ENCODE data around the gene PDIA4.

Gene PDIA4

DNA sequence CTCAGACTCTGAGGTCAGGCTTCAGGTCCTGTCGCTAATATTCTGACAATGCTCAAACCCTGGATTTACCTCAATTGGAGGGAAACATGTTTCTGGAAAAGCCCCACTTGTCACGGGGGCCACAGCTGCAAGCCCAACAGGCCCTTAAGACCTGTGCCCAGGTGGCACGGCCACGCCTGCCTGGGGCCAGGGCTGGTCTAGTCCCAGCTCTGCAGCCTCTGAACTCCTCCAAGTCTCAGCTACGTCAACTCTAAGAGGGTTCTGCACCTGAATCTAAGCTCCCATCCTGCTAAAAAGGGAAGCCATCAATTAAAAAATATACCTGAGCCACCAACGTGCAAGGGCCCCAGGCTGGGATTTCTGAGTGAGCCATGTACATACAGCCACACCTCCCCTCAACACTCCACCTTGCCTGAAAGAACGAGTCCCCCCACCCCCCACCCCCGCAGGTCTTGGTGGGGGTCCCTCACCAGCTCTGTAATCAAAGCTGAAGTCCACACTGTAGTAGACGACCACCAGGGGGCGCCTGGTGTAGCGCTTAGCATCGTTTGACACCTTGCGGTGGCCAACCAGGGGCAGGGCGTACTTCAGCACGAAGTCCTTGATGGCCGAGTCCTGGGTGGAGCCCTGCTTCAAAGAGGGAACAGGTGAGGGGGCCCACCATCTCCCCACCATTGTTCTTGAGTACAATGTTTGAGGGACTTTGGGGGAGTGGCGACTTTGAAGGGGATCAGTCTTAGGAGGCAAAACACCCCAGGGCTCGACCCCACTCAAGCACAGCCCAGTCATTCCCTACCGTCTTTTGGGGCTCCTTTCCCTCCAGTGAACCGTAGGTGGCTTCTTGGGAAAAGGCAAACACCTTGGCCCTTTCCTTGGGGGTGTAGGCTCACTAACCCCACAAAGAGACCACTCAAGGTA lies 22.6 kb downstream of the PDIA4 start:
- no peak for TF ChIP-seq JUND (IDR thresholded peaks at IDR 0.05; ENCODE audit: low read depth)
- DNase-seq (ENCODE audit: low read depth in 1 of 2, low spot score in 1 of 2): peak in 1 of 2 experiments; percentile 62
- in situ Hi-C loops (cut with HindIII; ENCODE audit: low pct_unique_long_range_greater_than_20kb, low sequenced_read_pairs): no loop called here

DNA sequence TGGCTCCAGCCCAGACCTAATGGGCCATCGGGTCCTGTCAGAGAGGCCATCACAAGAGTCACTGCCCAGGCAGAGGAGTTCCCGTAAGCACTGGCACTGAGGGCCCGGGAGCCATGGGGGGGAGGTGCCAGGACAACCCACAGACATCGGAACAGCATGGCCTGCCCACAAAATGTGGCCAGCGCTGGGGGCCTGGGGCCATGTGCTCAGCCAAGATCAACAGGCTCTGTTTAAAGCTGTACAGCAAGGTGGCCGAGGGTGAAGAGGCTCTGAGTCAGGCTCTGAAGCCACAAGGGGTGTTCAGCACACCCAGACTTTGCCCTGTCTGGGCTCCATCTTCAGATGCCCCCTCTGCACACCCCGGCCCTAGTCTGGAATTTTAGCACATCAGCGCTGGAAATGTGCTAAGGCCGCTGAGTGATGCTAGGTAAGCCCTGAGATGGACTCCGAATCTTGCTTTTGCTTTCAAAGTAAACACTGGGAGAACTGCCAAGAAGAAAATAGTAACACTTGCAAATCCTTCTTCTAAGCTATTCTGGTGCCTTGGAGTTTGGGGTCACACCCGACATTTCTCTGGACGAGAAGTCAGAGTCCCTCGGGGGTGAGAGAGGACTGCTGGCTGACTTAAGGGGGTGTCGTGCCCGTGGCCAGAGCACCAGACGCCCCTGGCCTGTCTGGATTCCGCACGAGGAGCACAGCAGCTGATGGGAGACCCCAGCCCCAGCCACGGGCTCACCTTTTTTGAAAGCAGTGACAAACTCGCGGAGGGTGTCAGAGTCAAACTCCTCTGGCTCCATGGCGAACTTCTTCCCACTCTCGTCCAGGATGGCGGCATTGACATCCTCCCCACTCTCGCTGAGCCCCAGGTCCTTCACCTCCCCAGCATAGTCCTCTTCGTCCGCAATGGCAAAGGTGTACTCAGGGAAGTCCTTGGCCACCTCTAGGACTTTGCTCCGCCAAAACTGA lies 23.6 kb downstream of the PDIA4 start:
- in situ Hi-C loops (cut with HindIII; ENCODE audit: low pct_unique_long_range_greater_than_20kb, low sequenced_read_pairs): no loop called here
- DNase-seq (ENCODE audit: low read depth in 1 of 2, low spot score in 1 of 2): no peak
- TF ChIP-seq JUND (IDR thresholded peaks at IDR 0.05; ENCODE audit: low read depth): no peak

DNA sequence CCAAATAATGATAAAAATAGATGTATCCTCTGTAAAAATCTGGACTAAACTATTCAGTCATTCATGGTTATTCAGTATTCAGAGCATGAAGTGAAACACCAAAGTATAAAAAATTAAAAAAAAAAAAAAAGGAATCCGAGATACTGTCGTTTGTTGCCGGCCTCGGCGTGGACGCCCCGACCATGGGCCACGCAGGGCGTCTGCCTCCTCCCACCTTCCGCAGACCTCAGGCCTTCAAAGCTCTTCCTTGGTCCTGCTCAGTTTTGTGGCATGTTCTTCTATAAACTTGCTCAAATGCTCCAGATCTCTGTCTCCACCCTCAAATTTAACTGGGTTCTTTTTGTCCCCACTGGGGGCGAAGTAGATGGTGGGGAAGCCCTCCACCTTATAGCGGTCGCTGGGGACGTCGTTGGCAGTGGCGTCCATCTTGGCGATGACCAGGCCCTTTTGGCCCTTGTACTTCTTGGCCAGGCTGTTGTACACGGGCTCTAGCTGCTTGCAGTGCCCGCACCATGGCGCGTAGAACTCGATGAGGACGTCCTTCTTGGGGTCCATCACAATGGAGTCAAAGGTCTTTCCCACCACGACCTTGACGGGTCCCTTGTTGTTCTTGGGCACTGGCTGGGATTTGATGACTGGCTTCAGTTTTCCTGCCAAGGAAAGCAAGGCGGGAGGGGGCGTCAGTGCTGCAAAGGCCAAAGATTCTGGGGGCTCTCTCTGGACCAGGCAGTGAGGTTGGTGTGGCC lies 24.6 kb downstream of the PDIA4 start:
- no peak for DNase-seq (ENCODE audit: low read depth in 1 of 2, low spot score in 1 of 2)
- in situ Hi-C loops (cut with HindIII; ENCODE audit: low pct_unique_long_range_greater_than_20kb, low sequenced_read_pairs): no loop called here
- TF ChIP-seq JUND (IDR thresholded peaks at IDR 0.05; ENCODE audit: low read depth): no peak

DNA sequence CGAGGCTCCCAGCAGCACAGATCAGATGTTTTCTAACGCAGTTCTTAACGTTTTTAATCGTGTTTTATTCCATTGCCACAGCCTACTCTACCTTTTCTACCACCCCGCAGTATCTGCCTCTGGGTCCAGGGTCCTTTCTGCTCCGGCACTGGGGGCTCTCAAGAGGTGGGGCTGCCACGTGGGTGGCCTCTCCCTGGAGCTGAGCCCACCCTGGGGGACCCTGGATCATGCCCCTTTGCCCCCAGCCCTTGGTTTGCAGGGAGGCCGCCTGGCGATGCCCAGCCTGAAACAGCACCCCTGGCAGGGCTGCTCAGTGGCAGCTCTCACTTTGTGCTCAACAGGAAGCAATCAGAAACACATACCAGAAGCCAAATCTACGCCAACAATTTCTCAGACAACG lies 25.3 kb downstream of the PDIA4 start:
- no peak for TF ChIP-seq JUND (IDR thresholded peaks at IDR 0.05; ENCODE audit: low read depth)
- no peak for DNase-seq (ENCODE audit: low read depth in 1 of 2, low spot score in 1 of 2)
- in situ Hi-C loops (cut with HindIII; ENCODE audit: low pct_unique_long_range_greater_than_20kb, low sequenced_read_pairs): no loop called here

DNA sequence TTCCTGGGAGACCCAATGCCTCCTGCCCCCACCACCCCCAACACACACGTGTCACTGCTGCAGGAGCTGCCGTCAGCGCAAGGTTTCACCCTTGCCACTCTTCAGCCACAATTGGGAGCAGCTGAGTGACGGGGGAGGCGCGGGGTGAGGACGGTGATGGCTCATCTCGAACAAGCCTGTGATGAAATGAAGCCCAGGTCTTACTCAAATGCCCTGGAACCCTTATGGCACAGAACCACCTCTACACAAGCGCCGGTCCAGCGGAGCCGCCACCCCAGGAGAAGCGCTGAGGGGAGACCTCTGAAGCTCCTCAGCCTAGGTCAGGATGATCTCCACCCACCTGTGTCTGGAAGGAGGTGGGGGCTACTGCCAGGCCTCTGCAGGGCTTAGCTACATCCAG lies 25.7 kb downstream of the PDIA4 start:
- no peak for TF ChIP-seq JUND (IDR thresholded peaks at IDR 0.05; ENCODE audit: low read depth)
- no peak for DNase-seq (ENCODE audit: low read depth in 1 of 2, low spot score in 1 of 2)
- in situ Hi-C loops (cut with HindIII; ENCODE audit: low pct_unique_long_range_greater_than_20kb, low sequenced_read_pairs): no loop called here

DNA sequence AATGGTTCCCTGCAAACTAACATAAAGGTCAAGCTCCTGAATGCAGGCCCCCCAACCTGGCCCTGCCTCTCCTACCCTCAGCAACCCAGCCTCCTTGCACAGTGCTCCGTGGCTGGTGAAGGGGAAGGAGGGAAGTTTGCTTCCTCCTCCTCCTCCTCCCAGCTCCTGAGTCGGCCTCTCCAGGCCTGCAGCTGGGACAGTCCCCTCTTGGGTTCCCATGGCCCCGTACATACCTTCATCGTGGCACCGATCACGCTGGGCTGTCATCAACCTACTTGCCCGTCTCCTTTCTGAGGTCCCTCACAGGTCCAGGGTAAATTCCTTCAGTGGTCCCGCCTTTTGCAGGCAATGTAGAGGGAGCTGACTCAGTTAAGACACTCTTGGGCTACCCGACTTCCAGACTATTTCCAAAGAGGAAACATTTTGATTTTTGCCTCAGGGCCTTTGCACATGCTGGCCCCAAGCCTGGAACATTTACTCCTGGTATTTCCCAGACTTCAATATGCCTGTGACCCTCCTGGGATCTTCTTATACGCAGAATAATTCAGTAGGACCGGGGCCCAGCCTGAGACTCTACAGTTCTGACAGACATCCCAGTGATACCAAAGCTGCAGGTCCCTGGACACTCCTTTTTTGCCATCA lies 26.8 kb downstream of the PDIA4 start:
- TF ChIP-seq JUND (IDR thresholded peaks at IDR 0.05; ENCODE audit: low read depth): no peak
- no peak for DNase-seq (ENCODE audit: low read depth in 1 of 2, low spot score in 1 of 2)
- in situ Hi-C loops (cut with HindIII; ENCODE audit: low pct_unique_long_range_greater_than_20kb, low sequenced_read_pairs): no loop called here

DNA sequence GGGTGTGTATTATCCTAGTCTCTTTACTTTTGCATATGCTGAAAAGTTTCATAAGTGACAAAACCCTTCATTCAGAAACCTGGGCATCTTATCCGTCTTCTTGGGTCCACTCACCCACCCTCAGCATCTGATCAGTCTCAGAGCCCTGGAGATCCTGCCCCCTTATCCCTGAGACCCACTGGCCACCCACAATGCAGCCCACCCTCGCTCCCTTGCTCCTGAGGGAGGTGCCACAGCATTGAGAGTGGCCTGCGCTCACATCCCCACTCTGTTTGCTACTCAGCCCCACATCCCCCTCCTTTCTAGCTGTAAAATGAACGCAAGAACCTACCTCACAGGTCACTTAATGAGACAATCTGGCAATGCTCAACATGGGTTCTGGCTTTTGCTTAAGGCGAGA lies 27.3 kb downstream of the PDIA4 start:
- in situ Hi-C loops (cut with HindIII; ENCODE audit: low pct_unique_long_range_greater_than_20kb, low sequenced_read_pairs): no loop called here
- TF ChIP-seq JUND (IDR thresholded peaks at IDR 0.05; ENCODE audit: low read depth): no peak
- no peak for DNase-seq (ENCODE audit: low read depth in 1 of 2, low spot score in 1 of 2)

DNA sequence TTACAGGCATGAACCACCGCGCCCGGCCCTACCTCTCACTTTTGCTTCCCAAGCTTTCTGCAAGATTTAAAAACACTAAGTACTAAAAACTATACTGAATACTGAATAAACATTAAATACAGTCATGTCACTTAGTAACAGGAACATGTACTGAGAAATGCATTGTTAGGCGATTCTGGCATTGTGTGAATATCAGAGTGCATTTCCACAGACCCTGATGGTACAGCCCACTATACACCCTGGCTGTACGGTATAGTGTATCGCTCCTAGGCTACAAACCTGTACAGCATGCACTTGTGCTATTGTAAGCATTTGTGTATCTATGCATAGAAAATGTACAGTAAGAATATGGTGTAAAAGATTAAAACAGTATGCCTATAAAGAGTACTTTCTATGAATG lies 29.1 kb downstream of the PDIA4 start:
- in situ Hi-C loops (cut with HindIII; ENCODE audit: low pct_unique_long_range_greater_than_20kb, low sequenced_read_pairs): no loop called here
- DNase-seq (ENCODE audit: low read depth in 1 of 2, low spot score in 1 of 2): no peak
- no peak for TF ChIP-seq JUND (IDR thresholded peaks at IDR 0.05; ENCODE audit: low read depth)

DNA sequence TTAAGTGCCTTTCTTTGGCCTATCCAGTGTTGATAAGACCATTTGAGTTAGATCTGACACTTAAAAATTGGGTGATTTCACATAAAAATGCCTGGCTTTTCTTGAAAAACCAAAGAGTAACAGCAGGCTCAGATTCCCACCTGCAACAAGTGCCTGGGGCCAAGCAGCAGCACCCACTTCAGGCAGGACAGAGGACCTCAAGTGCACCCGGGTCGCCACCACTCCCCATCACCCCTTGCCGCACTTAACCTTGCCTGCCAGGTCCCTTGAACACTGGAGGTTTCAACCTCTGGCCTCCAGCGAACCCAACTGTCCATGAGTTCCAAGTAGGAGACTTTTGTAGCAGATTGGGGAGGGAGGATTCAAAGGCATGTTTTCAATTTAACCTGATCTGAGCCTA lies 30.8 kb downstream of the PDIA4 start:
- in situ Hi-C loops (cut with HindIII; ENCODE audit: low pct_unique_long_range_greater_than_20kb, low sequenced_read_pairs): no loop called here
- no peak for DNase-seq (ENCODE audit: low read depth in 1 of 2, low spot score in 1 of 2)
- TF ChIP-seq JUND (IDR thresholded peaks at IDR 0.05; ENCODE audit: low read depth): no peak

DNA sequence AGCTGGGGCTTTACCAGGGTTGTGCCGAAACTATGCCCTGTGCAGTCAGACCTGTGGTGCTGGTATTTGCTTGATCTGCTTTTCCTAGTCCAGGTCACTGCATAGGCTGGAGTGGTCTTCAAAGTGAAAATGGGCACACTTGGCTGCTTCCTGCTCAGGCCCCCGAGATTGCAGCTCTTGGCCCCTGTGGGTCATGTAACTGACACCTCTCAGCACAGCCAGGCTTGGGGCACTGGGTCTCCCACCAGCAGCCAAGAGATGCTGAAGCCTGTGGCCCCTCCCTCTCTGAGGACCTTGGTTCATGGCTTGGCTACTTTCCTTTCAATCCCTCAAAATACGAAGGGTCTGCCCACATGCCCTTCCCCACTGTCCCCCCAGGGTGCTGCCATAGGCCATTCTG lies 33.7 kb downstream of the PDIA4 start:
- in situ Hi-C loops (cut with HindIII; ENCODE audit: low pct_unique_long_range_greater_than_20kb, low sequenced_read_pairs): no loop called here
- DNase-seq (ENCODE audit: low read depth in 1 of 2, low spot score in 1 of 2): no peak
- no peak for TF ChIP-seq JUND (IDR thresholded peaks at IDR 0.05; ENCODE audit: low read depth)

DNA sequence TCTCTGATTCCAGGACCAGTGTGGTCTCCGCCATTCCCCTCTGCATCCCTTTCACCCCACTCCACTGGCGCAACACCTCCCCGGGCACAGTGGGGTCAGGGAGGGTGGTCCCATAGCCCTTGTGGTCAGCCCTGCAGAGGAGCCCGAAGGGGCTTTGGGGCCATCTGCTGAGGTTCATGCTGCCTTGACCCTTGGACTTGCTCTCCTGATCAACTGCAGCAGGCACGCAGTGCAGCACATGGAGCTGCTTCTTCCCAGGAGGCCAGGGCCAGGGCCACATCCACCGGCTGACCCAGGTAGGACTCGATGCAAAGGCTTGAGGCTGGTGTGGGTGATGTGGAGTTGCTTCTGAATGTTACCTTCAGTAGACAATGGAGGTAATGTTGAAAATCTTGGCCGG lies 35.1 kb downstream of the PDIA4 start:
- no peak for TF ChIP-seq JUND (IDR thresholded peaks at IDR 0.05; ENCODE audit: low read depth)
- no peak for DNase-seq (ENCODE audit: low read depth in 1 of 2, low spot score in 1 of 2)
- in situ Hi-C loops (cut with HindIII; ENCODE audit: low pct_unique_long_range_greater_than_20kb, low sequenced_read_pairs): no loop called here

DNA sequence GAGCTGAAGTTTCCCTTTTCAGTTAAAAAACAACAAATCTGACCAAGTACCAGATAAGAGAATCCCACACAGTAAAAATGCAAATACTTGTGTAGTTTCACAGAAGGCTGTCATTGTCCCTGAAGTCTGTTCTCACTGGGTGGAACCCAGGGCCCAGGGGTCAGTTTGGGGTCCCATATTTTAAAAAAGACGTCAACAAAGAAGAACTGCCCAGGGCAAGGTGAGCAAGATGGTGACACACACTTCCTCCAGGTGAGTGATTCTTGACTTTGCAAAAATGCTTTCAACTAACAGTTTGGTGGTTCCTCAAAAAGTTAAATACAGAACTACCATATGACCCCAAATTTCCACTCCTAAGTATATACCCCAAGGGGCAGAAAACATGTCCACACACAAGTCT lies 36.8 kb downstream of the PDIA4 start:
- DNase-seq (ENCODE audit: low read depth in 1 of 2, low spot score in 1 of 2): no peak
- no peak for TF ChIP-seq JUND (IDR thresholded peaks at IDR 0.05; ENCODE audit: low read depth)
- in situ Hi-C loops (cut with HindIII; ENCODE audit: low pct_unique_long_range_greater_than_20kb, low sequenced_read_pairs): no loop called here

All from T47D (cell line).